ENCODE measurements around the gene B4GALT7.

The B4GALT7 gene

DNA sequence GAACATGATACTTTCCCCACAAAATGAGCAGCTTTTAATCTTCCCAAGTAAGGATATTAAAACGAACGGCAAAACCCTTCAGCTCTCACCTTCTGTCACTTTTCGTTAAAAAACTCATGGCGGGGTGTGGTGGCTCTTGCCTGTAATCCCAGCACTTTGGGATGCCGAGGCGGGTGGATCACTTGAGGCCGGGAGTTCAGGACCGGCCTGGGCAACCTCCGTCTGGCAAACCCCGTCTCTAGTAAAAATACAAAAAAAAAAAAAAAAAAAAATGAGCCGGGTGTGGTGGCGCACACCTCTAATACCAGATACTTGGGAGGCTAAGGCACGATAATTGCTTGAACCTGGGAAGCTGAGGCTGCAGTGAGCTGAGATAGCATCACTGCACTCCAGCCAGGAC, 7.0 kb upstream of the B4GALT7 start:
- in situ Hi-C loops (cut with MboI; ENCODE audit: low sequenced_read_pairs), result no loop called here

- in situ Hi-C loops (cut with MboI; ENCODE audit: low sequenced_read_pairs), result no loop called here
These were observed 6.4 kb upstream of the B4GALT7 start for GRCh38 chr5:177593511-177593910.

DNA sequence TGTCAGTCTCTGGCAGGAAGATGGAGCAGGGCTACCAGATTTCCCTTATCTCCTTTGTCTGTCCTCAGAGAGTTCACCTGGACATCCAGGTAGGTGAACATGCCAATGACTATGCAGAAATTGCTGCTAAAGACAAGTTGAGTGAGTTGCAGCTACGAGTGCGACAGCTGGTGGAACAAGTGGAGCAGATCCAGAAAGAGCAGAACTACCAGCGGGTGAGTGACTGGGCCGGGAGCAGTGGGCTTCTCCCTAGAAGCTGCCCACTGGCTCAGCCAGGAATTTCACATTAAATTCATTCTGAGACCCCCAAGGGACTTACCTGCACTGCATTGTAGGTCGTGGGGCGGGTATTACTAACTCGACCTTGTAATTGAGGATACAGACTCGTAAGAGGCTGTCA, 5.9 kb upstream of the B4GALT7 start:
- in situ Hi-C loops (cut with MboI; ENCODE audit: low sequenced_read_pairs), result no loop called here

DNA sequence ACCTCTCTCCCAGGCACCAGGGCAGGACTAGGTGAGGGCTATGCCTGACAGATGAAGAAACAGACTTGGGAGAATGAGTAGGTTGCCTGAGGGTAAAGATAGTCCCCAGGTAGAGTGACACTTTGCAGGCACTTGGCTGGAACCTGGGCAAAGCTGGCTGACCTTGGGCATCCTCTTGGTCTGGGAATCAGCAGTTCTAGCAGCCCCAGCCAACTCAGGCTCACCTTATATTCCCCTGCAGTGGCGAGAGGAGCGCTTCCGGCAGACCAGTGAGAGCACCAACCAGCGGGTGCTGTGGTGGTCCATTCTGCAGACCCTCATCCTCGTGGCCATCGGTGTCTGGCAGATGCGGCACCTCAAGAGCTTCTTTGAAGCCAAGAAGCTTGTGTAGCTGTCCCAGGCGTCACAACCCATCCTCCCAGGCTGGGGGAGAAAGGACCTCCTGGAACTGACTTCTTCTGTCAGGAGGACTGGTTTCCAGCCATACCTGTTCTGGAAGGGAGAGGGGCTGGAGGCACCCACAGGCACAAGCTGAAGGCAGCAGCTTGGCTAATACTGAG, 4.8 kb upstream of the B4GALT7 start:
- in situ Hi-C loops (cut with MboI; ENCODE audit: low sequenced_read_pairs), result no loop called here

GRCh38 chr5:177595991-177596774, 3.7 kb upstream of the B4GALT7 start:
- in situ Hi-C loops (cut with MboI; ENCODE audit: low sequenced_read_pairs), result no loop called here

DNA sequence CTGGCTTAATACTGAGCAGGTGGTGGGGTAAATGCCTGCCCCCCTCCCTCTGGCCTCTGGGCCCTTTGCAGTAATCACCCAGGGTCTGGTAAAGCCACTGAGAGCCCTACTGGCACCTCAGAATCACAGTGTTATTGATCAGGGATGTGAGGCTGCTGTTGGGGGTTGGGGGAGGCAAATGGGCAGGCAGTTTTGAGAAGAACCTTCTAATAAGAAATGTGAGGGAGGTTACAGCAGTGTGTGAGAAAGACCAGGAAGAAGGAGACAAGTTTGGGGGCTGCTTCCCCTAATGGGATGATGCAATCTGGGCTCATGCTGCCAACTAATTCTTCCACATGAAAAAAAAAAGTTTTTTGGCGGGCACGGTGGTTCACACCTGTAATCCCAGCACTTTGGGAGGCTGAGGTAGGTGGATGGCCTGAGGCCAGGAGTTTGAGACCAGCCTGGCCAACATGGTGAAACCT, 3.1 kb upstream of the B4GALT7 start:
- in situ Hi-C loops (cut with MboI; ENCODE audit: low sequenced_read_pairs), result no loop called here

GRCh38 chr5:177598477-177598876, 1.5 kb upstream of the B4GALT7 start:
- in situ Hi-C loops (cut with MboI; ENCODE audit: low sequenced_read_pairs), result no loop called here

GRCh38 chr5:177600508-177601018, 631 bp downstream of the B4GALT7 start:
- in situ Hi-C loops (cut with MboI; ENCODE audit: low sequenced_read_pairs), result no loop called here

- in situ Hi-C loops (cut with MboI; ENCODE audit: low sequenced_read_pairs), result no loop called here
These were observed 1.2 kb downstream of the B4GALT7 start for GRCh38 chr5:177601126-177601525.

DNA sequence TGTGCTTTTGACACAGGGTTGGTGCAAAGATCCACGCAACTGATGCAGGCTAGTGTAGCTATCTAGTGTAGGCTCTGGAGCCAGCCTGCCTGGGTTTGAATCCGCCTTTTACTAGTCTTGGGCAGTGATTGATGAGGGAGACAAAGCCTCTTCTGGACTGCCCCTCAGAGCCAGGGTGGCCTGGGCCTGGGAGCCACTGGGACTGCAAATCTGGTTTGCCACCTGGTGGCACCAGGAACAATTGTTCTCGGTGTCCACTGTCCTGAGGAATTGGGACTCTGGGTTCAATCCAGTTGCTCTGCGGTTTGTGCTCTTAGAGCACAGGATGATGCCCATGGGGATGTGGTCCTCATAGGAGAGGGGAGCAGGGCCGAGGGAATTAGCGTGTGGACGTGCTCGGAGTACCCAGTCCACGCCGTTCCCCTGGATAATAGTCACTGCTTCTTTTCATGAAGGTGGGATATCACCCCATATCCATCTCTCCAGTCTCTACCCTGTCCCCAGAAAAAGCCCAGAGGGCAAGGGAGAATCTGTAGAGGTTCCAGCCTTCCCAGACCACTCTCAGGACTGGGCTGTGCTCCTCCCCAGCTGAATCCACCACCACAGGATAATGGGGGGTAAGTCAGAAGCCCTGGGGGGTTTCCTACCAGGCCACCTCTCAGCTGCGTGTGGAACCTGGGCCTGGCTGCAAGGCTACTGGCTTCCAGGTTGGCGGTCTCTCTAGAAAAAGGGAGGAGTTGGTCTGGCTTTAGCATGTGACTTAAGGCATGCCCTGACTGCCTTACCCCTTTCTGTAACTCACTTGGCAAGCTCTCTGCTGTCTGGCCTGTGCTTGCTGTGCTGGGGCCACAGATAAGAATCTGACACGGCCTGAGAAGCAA, 1.9 kb downstream of the B4GALT7 start:
- in situ Hi-C loops (cut with MboI; ENCODE audit: low sequenced_read_pairs), result no loop called here

- in situ Hi-C loops (cut with MboI; ENCODE audit: low sequenced_read_pairs), result no loop called here
These were observed 2.5 kb downstream of the B4GALT7 start for GRCh38 chr5:177602458-177602830.

DNA sequence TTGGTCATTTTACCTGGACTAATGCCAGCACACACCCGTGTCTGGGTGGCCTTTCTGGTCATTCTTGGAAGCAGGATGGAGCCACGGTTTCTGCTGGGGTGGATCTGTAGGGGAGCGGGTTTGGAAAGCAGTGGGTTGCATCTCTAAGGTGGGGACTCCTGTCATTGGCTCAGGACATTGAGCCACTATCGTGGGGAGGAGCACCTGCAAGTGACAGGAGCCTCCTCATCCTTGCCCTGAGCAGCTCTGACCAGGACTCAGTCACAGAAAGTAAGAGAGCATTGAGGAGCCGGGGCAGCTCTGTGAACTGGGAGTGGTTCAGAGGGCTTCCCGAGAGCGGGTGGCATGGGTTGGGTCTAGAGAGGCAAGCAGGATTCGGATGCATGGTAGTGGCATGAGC, 3.7 kb downstream of the B4GALT7 start:
- in situ Hi-C loops (cut with MboI; ENCODE audit: low sequenced_read_pairs), result no loop called here

DNA sequence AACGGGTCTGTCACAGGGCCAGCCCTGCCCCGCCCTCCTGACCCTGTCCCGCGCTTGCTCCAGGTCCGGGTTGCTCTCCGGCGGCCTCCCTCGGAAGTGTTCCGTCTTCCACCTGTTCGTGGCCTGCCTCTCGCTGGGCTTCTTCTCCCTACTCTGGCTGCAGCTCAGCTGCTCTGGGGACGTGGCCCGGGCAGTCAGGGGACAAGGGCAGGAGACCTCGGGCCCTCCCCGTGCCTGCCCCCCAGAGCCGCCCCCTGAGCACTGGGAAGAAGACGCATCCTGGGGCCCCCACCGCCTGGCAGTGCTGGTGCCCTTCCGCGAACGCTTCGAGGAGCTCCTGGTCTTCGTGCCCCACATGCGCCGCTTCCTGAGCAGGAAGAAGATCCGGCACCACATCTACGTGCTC, 4.2 kb downstream of the B4GALT7 start:
- in situ Hi-C loops (cut with MboI; ENCODE audit: low sequenced_read_pairs), result no loop called here

GRCh38 chr5:177604656-177605055, 4.7 kb downstream of the B4GALT7 start:
- in situ Hi-C loops (cut with MboI; ENCODE audit: low sequenced_read_pairs), result no loop called here

- in situ Hi-C loops (cut with MboI; ENCODE audit: low sequenced_read_pairs), result no loop called here
These were observed 5.1 kb downstream of the B4GALT7 start for GRCh38 chr5:177605078-177605477.

GRCh38 chr5:177605667-177606066, 5.7 kb downstream of the B4GALT7 start:
- in situ Hi-C loops (cut with MboI; ENCODE audit: low sequenced_read_pairs), result no loop called here

DNA sequence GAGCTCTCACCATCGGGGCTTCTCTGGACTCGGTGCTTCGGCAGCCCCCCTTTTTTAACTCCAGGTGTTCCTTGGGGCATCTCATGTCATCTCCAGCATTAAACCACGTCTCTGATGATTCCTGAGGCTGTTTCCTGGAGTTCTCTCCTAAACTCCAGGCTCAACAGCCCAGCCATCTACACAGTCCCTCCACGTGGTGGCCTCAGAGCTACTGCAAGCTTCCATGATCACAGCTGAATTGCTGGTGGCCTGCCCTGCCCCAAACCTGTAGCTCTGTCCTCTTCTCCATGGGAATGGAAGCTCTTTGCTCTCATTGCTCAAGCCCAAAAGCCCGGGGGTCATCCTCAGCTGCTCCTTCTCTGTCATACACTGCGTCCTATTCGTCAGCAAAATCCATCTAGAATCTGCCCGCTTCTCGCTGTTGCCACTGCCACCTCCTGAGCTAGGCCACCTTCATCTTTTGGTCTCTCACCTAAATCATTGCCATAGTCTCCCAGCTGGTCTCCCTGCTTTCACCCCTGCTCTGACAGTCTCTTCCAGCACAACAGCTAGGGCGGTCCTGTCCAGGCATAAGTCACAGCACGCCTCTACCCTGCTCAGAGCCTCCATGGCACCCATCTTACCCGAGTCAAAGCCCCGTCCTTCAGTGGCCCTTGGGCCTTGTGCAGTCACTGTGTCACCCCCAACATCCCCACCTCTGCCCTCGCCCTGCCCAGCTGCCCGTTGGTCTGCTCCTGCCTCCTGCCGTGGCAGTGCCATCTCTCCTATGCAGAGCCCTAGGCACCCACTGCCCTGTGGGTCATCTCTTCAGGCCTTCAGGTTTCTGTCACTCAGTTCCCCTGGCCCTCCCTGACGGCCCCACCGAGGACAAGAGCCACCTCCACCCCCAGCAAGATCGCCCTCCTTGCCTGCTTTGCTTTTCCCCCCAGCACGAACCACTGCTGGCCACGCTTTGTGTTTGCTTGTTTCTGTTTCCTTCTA, 6.4 kb downstream of the B4GALT7 start:
- in situ Hi-C loops (cut with MboI; ENCODE audit: low sequenced_read_pairs), result no loop called here

- in situ Hi-C loops (cut with MboI; ENCODE audit: low sequenced_read_pairs), result no loop called here
These were observed 7.2 kb downstream of the B4GALT7 start for GRCh38 chr5:177607115-177607451.

DNA sequence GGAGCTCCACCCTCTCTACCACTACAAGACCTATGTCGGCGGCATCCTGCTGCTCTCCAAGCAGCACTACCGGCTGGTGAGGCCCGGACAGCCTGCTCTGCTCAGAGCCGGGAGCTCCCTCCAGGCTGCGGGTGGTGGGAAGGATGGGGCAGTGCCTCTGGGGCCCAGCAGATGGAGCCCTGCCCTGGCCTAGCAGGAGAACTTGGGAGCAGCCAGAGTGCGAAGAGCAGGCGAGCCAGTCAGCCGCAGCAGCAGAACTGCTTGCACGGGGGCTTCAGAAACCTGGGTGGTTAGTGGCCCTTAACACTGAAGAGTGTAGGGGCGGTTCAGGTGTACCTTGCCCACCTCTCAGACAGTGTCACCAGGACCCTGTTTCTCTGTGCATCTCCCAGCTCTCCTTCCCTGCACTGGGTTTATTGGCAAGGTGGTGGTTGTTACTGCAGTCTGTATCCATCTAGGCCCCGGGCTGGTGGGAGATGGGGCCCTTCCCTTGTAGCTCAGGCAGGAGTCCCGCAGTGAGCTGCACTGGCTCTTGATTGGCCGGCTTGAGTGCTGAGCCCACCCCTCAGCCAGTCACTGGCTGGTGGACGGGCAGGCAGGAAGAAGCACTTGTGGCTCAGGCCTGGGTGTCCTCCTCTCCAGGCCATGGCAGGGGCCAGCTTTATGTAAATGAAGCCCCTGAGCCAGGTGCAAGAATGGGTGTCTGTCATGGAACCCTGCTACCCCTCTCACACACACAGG, 7.7 kb downstream of the B4GALT7 start:
- in situ Hi-C loops (cut with MboI; ENCODE audit: low sequenced_read_pairs), result no loop called here
